Left lung (tissue), 10 donors: Measurements from ENCODE around the gene KRT72. TPM values are rescaled to one million over a fixed set of nuclear protein-coding genes. Genes with fewer than 3 reads are reported as not detected.

Source experiments
- ATAC-seq: fragments of 200-7000 bp; cut with Tn5 transposase; one replicate; pipeline ENCODE4 v1.9.1; 2020; ENCODE audit warnings: moderate library complexity
- DNase-seq, 4 donors: peaks; one replicate each; pipeline ENCODE4 v3.0.0-alpha.2; 2013 to 2020
- H3K27ac ChIP-seq, 2 donors: fragments of 200-600 bp; sonication (generic) in 1 of 2; one replicate each; pipeline versions ENCODE4 v1.5.0 to v1.8.0; 2020 to 2021
- H3K27me3 ChIP-seq, 2 donors: fragments of 200-600 bp; sonication (generic) in 1 of 2; one replicate each; pipeline versions ENCODE4 v1.5.0 to v1.8.0; 2020 to 2021
- H3K36me3 ChIP-seq, 2 donors: fragments of 200-600 bp; sonication (generic) in 1 of 2; one replicate each; pipeline versions ENCODE4 v1.5.0 to v1.8.0; 2020 to 2021
- H3K4me1 ChIP-seq, 2 donors: fragments of 200-600 bp; one replicate each; pipeline ENCODE4 v1.8.0; 2021
- H3K4me3 ChIP-seq, 2 donors: fragments of 200-600 bp; sonication (generic) in 1 of 2; one replicate each; pipeline versions ENCODE4 v1.5.0 to v1.8.0; 2020 to 2021; ENCODE audit warnings: mild to moderate bottlenecking in 1 of 2
- H3K9me3 ChIP-seq, 2 donors: fragments of 200-600 bp; sonication (generic) in 1 of 2; one replicate each; pipeline versions ENCODE4 v1.5.0 to v1.8.0; 2020 to 2021
- CTCF ChIP-seq, 2 donors: fragments of 200-600 bp; sonication (generic) in 1 of 2; IDR thresholded peaks; one replicate each; pipeline versions ENCODE4 v1.5.0 to v1.8.0; 2021; ENCODE audit warnings: antibody characterized with exemption in 2 of 2
- intact Hi-C, 2 donors: fragments of 100-400 bp; cut with DNase I; formaldehyde crosslinking; loops; one replicate each; pipeline versions ENCODE4 v1.11.2 to v1.14.2; 2022
- polyA plus RNA-seq, 6 donors: library from polyadenylated mRNA; unstranded; fragments of 120-200 nt; gene quantifications; one replicate each; pipeline ENCODE4 v1.2.1, GENCODE V29; 2013; ENCODE audit not compliant: insufficient read length in 6 of 6
- total RNA-seq, 2 donors: library from RNA; stranded (reverse); fragmentation: NEBNext Ultra II Directional; extraction: Animal tissue kit (Norgen Biotek cat#: 25700); gene quantifications; one replicate each; pipeline ENCODE4 v1.2.1, GENCODE V29; 2021
- donor health status: DM: no; HTN: yes; CAD: no.
- donor health status: DM: no; HTN: no; CAD: no.

The KRT72 gene
- total and polyA plus RNA-seq, 8 donors: 0.08 to 0.30 (median 0.21) TPM; not detected in 2

GRCh38 chr12:52633383-52633782 is 32.1 kb upstream of the KRT72 start:
- no peak for TF ChIP-seq CTCF (IDR thresholded peaks at IDR 0.05)
- DNase-seq: no peak
- no peaks in the 10 kb centered on the region for H3K9me3 ChIP-seq
- peaks cover 0 to 25% of the 10 kb centered on the region in 2 donors for H3K27me3 ChIP-seq
- ATAC-seq: no peak
- no peaks in the 10 kb centered on the region for H3K4me1 ChIP-seq
- H3K36me3 ChIP-seq: no peaks in the 10 kb centered on the region
- intact Hi-C loops: no loop called here
- no peak overlapping the region for H3K27ac ChIP-seq
- H3K4me3 ChIP-seq: no peak overlapping the region

- intact Hi-C loops: no loop called here
- no peak for ATAC-seq
- H3K4me1 ChIP-seq: no peaks in the 10 kb centered on the region
- H3K4me3 ChIP-seq: no peak overlapping the region
- TF ChIP-seq CTCF (IDR thresholded peaks at IDR 0.05): no peak
- no peak for DNase-seq
- no peaks in the 10 kb centered on the region for H3K9me3 ChIP-seq
- peaks cover 0 to 25% of the 10 kb centered on the region in 2 donors for H3K27me3 ChIP-seq
- H3K27ac ChIP-seq: no peak overlapping the region
- no peaks in the 10 kb centered on the region for H3K36me3 ChIP-seq
These were observed 31.4 kb upstream of the KRT72 start for GRCh38 chr12:52632656-52633055.

DNA sequence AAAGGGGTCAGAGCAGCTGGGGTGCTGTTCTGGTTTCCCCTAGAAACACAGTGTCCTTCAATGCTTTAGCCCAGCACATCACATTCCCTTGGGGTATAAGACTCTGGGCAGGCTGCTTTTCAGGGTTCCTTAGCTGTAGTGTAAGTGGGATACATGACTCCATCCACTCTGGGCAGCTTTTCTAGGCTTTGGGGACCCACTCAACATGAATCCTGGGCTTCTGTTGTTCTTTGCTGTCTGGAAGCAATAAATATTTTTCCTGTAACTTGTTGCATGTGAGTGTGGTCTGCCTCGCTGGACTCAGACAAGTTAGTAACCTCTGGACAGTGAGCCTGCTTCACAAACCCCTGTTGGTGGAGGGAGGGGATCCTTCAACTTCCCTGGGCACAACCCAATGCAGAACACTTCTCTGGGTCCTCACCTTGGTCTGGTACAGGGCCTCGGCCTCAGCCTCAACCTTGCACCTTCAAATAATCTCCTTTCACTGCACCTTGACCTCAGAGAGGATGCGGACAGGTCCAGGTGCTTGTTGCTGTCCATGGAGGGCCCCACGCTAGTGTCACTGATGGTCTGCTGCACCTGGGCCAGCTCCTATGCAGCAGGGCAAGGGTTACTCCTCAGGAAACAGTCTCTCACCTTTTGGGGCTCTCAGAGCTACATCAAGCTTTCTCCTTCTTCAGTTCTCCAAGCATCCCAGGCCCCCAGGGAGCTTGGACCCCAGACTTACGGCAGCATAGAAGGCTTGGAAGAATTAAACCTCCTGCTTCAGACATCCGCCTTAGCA is 30.6 kb upstream of the KRT72 start:
- no peak for ATAC-seq
- intact Hi-C loops: no loop called here
- H3K4me1 ChIP-seq: no peaks in the 10 kb centered on the region
- no peaks in the 10 kb centered on the region for H3K9me3 ChIP-seq
- no peaks in the 10 kb centered on the region for H3K36me3 ChIP-seq
- H3K27ac ChIP-seq: no peak overlapping the region
- peaks cover 0 to 25% of the 10 kb centered on the region in 2 donors for H3K27me3 ChIP-seq
- TF ChIP-seq CTCF (IDR thresholded peaks at IDR 0.05): no peak
- DNase-seq: no peak
- no peak overlapping the region for H3K4me3 ChIP-seq

DNA sequence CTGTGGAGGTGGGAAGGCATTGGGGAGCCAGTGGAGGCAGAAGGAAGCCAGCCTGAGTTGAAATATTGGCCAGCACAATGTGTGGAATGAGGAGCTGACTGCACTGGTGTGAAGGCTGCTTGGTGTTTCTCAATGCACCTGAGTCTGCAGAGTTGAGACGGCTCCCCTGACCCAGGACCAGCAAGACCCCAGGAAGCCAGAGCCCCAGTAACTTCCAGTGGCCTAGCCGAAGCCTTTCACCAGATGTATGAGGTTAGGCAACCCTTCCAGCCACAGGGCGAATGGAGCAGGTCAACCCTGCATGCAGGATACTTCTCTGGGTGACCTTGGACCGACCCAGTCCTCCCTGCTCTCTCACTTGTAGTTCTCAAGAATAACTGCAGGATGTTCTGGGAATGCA is 30.0 kb upstream of the KRT72 start:
- Histone ChIP-seq H3K9me3 (no peaks in the 10 kb centered on the region), H3K36me3 (no peaks in the 10 kb centered on the region), H3K27me3 (peaks cover 0 to 25% of the 10 kb centered on the region in 2 donors), H3K4me1 (no peaks in the 10 kb centered on the region), H3K4me3 (no peak overlapping the region), H3K27ac (no peak overlapping the region)
- intact Hi-C loops: no loop called here
- ATAC-seq (no peak), DNase-seq (no peak)
- no peak for TF ChIP-seq CTCF (IDR thresholded peaks at IDR 0.05)

GRCh38 chr12:52630599-52631200 is 29.4 kb upstream of the KRT72 start:
- H3K4me3 ChIP-seq: no peak overlapping the region
- ATAC-seq (no peak), DNase-seq (no peak)
- no peaks in the 10 kb centered on the region for H3K36me3 ChIP-seq
- intact Hi-C loops: no loop called here
- no peak overlapping the region for H3K27ac ChIP-seq
- no peak for TF ChIP-seq CTCF (IDR thresholded peaks at IDR 0.05)
- no peaks in the 10 kb centered on the region for H3K4me1 ChIP-seq
- no peaks in the 10 kb centered on the region for H3K9me3 ChIP-seq
- H3K27me3 ChIP-seq: peaks cover 0 to 25% of the 10 kb centered on the region in 2 donors
